WTC11 (cell line): Measurements from ENCODE around the gene ASCC1. TPM values are rescaled to one million over a fixed set of nuclear protein-coding genes. Genes with fewer than 3 reads are reported as not detected.

Experiments
- ATAC-seq: fragments of 200-7000 bp; cut with Tn5 transposase; 2 replicates; pipeline ENCODE4 v1.10.0; 2021; ENCODE audit warnings: mild to moderate bottlenecking, moderate library complexity
- CTCF ChIA-PET: fragments of 300-600 bp; sonication (Branson Sonifier 250); formaldehyde crosslinking; loops from one replicate; lab custom pipeline; 2021; ENCODE audit warnings: antibody characterized with exemption; lab: Charles Lee
- POLR2A ChIA-PET: fragments of 350-600 bp; sonication (Branson Sonifier 250); formaldehyde crosslinking; loops from one replicate; lab custom pipeline; 2021; ENCODE audit warnings: antibody characterized with exemption; lab: Charles Lee
- DNase-seq: peaks from one replicate; pipeline ENCODE4 v3.0.0; 2021; ENCODE audit warnings: low spot score
- H3K27ac Mint-ChIP-seq: 2 replicates; pipeline ENCODE4 v1.8.0; 2021; ENCODE audit warnings: mixed read lengths
- H3K27me3 Mint-ChIP-seq: 2 replicates; pipeline ENCODE4 v1.8.0; 2021; ENCODE audit warnings: low read depth, mild to moderate bottlenecking, moderate library complexity, mixed read lengths
- H3K36me3 Mint-ChIP-seq: 2 replicates; pipeline ENCODE4 v1.8.0; 2021; ENCODE audit warnings: mixed read lengths
- H3K4me1 Mint-ChIP-seq: 2 replicates; pipeline ENCODE4 v1.8.0; 2022; ENCODE audit warnings: mixed read lengths
- H3K4me3 Mint-ChIP-seq: 2 replicates; pipeline ENCODE4 v1.8.0; 2021; ENCODE audit warnings: mild to moderate bottlenecking, moderate library complexity, mixed read lengths
- H3K9me3 Mint-ChIP-seq: 2 replicates; pipeline ENCODE4 v1.8.0; 2021; ENCODE audit warnings: mixed read lengths
- ATF3 ChIP-seq: sonication (generic); formaldehyde crosslinking; conservative IDR thresholded peaks from 2 replicates; pipeline ENCODE4 v1.8.1; 2022; ENCODE audit warnings: mild to moderate bottlenecking, missing genetic modification reagents
- CREB1 ChIP-seq: sonication (generic); formaldehyde crosslinking; IDR thresholded peaks from 2 replicates; pipeline ENCODE4 v1.8.0; 2023; ENCODE audit warnings: mild to moderate bottlenecking, missing genetic modification reagents
- E2F1 ChIP-seq: sonication (generic); formaldehyde crosslinking; IDR thresholded peaks from 2 replicates; pipeline ENCODE4 v1.8.0; 2022; ENCODE audit warnings: mild to moderate bottlenecking, missing genetic modification reagents
- ELF4 ChIP-seq: sonication (generic); formaldehyde crosslinking; IDR thresholded peaks from 2 replicates; pipeline ENCODE4 v1.8.1; 2022; ENCODE audit warnings: low read depth, mild to moderate bottlenecking, moderate library complexity, missing genetic modification reagents
- EMX1 ChIP-seq: fragments of 250-450 bp; sonication (Bioruptor Pico); IDR thresholded peaks from 2 replicates; pipeline ENCODE4 v1.8.0; 2021; ENCODE audit warnings: mild to moderate bottlenecking
- FOXP1 ChIP-seq: sonication (generic); formaldehyde crosslinking; IDR thresholded peaks from 2 replicates; pipeline ENCODE4 v1.8.0; 2022; ENCODE audit warnings: missing genetic modification reagents, mild to moderate bottlenecking, moderate library complexity, borderline replicate concordance
- GTF2I ChIP-seq: fragments of 250-450 bp; sonication (Bioruptor Pico); conservative IDR thresholded peaks from 2 replicates; pipeline ENCODE4 v1.4.0; 2021; ENCODE audit warnings: mild to moderate bottlenecking
- NFYB ChIP-seq: sonication (generic); formaldehyde crosslinking; conservative IDR thresholded peaks from 2 replicates; pipeline ENCODE4 v1.8.0; 2022; ENCODE audit warnings: low read depth, missing genetic modification reagents
- RELA ChIP-seq: sonication (generic); formaldehyde crosslinking; IDR thresholded peaks from 2 replicates; pipeline ENCODE4 v1.8.1; 2022; ENCODE audit warnings: missing genetic modification reagents, mild to moderate bottlenecking, borderline replicate concordance
- RORB ChIP-seq: fragments of 250-450 bp; sonication (Bioruptor Pico); IDR thresholded peaks from 2 replicates; pipeline ENCODE4 v1.9.0; 2021; ENCODE audit warnings: mild to moderate bottlenecking
- SMAD3 ChIP-seq: sonication (generic); formaldehyde crosslinking; IDR thresholded peaks from 2 replicates; pipeline ENCODE4 v1.8.0; 2022; ENCODE audit warnings: missing genetic modification reagents, mild to moderate bottlenecking, borderline replicate concordance
- SMAD4 ChIP-seq: sonication (generic); formaldehyde crosslinking; IDR thresholded peaks from 2 replicates; pipeline ENCODE4 v1.8.0; 2022; ENCODE audit warnings: mild to moderate bottlenecking, missing genetic modification reagents
- TCF7 ChIP-seq: sonication (generic); formaldehyde crosslinking; IDR thresholded peaks from 2 replicates; pipeline ENCODE4 v1.8.0; 2022; ENCODE audit warnings: mild to moderate bottlenecking, low read depth, missing genetic modification reagents, moderate library complexity
- USF1 ChIP-seq: sonication (generic); formaldehyde crosslinking; IDR thresholded peaks from 2 replicates; pipeline ENCODE4 v1.8.0; 2022; ENCODE audit warnings: mild to moderate bottlenecking, missing genetic modification reagents
- ZNF138 ChIP-seq: sonication (generic); formaldehyde crosslinking; conservative IDR thresholded peaks from 2 replicates; pipeline ENCODE4 v1.8.1; 2022; ENCODE audit warnings: mild to moderate bottlenecking, moderate library complexity, missing genetic modification reagents
- ZNF396 ChIP-seq: fragments of 250-450 bp; sonication (Bioruptor Pico); IDR thresholded peaks from 2 replicates; pipeline ENCODE4 v1.8.0; 2021; ENCODE audit warnings: mild to moderate bottlenecking, moderate library complexity, borderline replicate concordance
- ZNF423 ChIP-seq: fragments of 250-450 bp; sonication (Bioruptor Pico); IDR thresholded peaks from 2 replicates; pipeline ENCODE4 v2.1.2; 2022; ENCODE audit warnings: mild to moderate bottlenecking, moderate library complexity
- total RNA-seq: library from RNA; stranded (reverse); gene quantifications from 3 replicates; pipeline ENCODE4 v1.2.3, GENCODE V29; 2021
- TF ChIP-seq, protein P1 (sequence below): sonication (generic); formaldehyde crosslinking; IDR thresholded peaks from 2 replicates; pipeline ENCODE4 v1.8.1; 2022; ENCODE audit warnings: mild to moderate bottlenecking, missing genetic modification reagents, moderate library complexity, borderline replicate concordance
- TF ChIP-seq, protein P2 (sequence below): fragments of 250-450 bp; sonication (Bioruptor Pico); IDR thresholded peaks from 2 replicates; pipeline ENCODE4 v1.9.0; 2021; ENCODE audit warnings: mild to moderate bottlenecking, borderline replicate concordance
- TF ChIP-seq, protein P3 (sequence below): sonication (generic); formaldehyde crosslinking; IDR thresholded peaks from 2 replicates; pipeline ENCODE4 v1.8.1; 2023; ENCODE audit warnings: mild to moderate bottlenecking, missing genetic modification reagents, moderate library complexity

ASCC1 gene
- total RNA-seq, 1 experiment from 2014 or later, result 30.4 TPM

- CTCF ChIA-PET, result interaction anchor here (0.9 to 3.2 kb wide), 3 partner anchors 11 to 28 kb away, joined by 4 to 17 read pairs (median 4); no protein-coding TSS in a partner anchor
- Mint-ChIP-seq H3K36me3 (no peaks in the 10 kb centered on the region), H3K27me3 (no peaks in the 10 kb centered on the region), H3K4me1 (peaks cover 5% of the 10 kb centered on the region; the same call in 1 of the 2 replicates), H3K9me3 (0 out of 2 replicates have a peak, but pooled peaks cover under 1% of the 10 kb centered on the region), H3K4me3 (no peak overlapping the region), H3K27ac (no peak overlapping the region)
- no peak for ATAC-seq
- POLR2A ChIA-PET, result no interaction called here
- TF ChIP-seq, protein P1, sequence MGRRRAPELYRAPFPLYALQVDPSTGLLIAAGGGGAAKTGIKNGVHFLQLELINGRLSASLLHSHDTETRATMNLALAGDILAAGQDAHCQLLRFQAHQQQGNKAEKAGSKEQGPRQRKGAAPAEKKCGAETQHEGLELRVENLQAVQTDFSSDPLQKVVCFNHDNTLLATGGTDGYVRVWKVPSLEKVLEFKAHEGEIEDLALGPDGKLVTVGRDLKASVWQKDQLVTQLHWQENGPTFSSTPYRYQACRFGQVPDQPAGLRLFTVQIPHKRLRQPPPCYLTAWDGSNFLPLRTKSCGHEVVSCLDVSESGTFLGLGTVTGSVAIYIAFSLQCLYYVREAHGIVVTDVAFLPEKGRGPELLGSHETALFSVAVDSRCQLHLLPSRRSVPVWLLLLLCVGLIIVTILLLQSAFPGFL, result no peak
- no peak for TF ChIP-seq SMAD3 (CRISPR knock-in tag)
- no peak for TF ChIP-seq NFYB (CRISPR knock-in tag)
- TF ChIP-seq RORB (CRISPR knock-in tag), result no peak
- TF ChIP-seq RELA (CRISPR knock-in tag), result no peak
- TF ChIP-seq, protein P2, sequence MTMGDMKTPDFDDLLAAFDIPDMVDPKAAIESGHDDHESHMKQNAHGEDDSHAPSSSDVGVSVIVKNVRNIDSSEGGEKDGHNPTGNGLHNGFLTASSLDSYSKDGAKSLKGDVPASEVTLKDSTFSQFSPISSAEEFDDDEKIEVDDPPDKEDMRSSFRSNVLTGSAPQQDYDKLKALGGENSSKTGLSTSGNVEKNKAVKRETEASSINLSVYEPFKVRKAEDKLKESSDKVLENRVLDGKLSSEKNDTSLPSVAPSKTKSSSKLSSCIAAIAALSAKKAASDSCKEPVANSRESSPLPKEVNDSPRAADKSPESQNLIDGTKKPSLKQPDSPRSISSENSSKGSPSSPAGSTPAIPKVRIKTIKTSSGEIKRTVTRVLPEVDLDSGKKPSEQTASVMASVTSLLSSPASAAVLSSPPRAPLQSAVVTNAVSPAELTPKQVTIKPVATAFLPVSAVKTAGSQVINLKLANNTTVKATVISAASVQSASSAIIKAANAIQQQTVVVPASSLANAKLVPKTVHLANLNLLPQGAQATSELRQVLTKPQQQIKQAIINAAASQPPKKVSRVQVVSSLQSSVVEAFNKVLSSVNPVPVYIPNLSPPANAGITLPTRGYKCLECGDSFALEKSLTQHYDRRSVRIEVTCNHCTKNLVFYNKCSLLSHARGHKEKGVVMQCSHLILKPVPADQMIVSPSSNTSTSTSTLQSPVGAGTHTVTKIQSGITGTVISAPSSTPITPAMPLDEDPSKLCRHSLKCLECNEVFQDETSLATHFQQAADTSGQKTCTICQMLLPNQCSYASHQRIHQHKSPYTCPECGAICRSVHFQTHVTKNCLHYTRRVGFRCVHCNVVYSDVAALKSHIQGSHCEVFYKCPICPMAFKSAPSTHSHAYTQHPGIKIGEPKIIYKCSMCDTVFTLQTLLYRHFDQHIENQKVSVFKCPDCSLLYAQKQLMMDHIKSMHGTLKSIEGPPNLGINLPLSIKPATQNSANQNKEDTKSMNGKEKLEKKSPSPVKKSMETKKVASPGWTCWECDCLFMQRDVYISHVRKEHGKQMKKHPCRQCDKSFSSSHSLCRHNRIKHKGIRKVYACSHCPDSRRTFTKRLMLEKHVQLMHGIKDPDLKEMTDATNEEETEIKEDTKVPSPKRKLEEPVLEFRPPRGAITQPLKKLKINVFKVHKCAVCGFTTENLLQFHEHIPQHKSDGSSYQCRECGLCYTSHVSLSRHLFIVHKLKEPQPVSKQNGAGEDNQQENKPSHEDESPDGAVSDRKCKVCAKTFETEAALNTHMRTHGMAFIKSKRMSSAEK (CRISPR knock-in tag), result no peak
- DNase-seq, result no peak
These were observed 139.3 kb downstream of the ASCC1 start for GRCh38 chr10:72076756-72077155.

GRCh38 chr10:72075376-72076115 is 140.5 kb downstream of the ASCC1 start:
- no peak overlapping the region for H3K27ac Mint-ChIP-seq
- ATAC-seq (no peak), DNase-seq (no peak)
- H3K36me3 Mint-ChIP-seq, result no peaks in the 10 kb centered on the region
- H3K27me3 Mint-ChIP-seq, result no peaks in the 10 kb centered on the region
- ChIA-PET POLR2A (no interaction called here), CTCF (interaction anchor here (1.0 to 1.5 kb wide), 2 partner anchors 15 to 179 kb away, joined by 3 to 4 read pairs; no protein-coding TSS in a partner anchor)
- H3K9me3 Mint-ChIP-seq, result 0 out of 2 replicates have a peak, but pooled peaks cover 4% of the 10 kb centered on the region
- peaks cover 5% of the 10 kb centered on the region; the same call in 1 of the 2 replicates for H3K4me1 Mint-ChIP-seq
- H3K4me3 Mint-ChIP-seq, result no peak overlapping the region
- TF ChIP-seq NFYB (CRISPR knock-in tag), result no peak
- no peak for TF ChIP-seq ZNF396 (CRISPR knock-in tag)
- TF ChIP-seq EMX1, result no peak
- no peak for TF ChIP-seq SMAD4 (CRISPR knock-in tag)
- TF ChIP-seq USF1 (CRISPR knock-in tag), result no peak
- TF ChIP-seq ATF3 (CRISPR knock-in tag), result no peak
- TF ChIP-seq ELF4 (CRISPR knock-in tag), result no peak
- TF ChIP-seq, protein P2 (CRISPR knock-in tag), result no peak
- no peak for TF ChIP-seq CREB1 (CRISPR knock-in tag)
- TF ChIP-seq FOXP1 (CRISPR knock-in tag), result no peak
- TF ChIP-seq, protein P3, sequence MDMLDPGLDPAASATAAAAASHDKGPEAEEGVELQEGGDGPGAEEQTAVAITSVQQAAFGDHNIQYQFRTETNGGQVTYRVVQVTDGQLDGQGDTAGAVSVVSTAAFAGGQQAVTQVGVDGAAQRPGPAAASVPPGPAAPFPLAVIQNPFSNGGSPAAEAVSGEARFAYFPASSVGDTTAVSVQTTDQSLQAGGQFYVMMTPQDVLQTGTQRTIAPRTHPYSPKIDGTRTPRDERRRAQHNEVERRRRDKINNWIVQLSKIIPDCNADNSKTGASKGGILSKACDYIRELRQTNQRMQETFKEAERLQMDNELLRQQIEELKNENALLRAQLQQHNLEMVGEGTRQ (CRISPR knock-in tag), result no peak
- TF ChIP-seq E2F1 (CRISPR knock-in tag), result no peak
- no peak for TF ChIP-seq ZNF138 (CRISPR knock-in tag)
- no peak for TF ChIP-seq GTF2I (CRISPR knock-in tag)
- TF ChIP-seq ZNF423 (CRISPR knock-in tag), result no peak
- TF ChIP-seq TCF7, result no peak
